ENCODE data around the gene SRSF5. TPM values are rescaled to one million over a fixed set of nuclear protein-coding genes. Genes with fewer than 3 reads are reported as not detected.

SRSF5 gene
- total and polyA plus RNA-seq, 2 of the 13 experiments (the other 11 are each of a cell fraction or from before 2014, with no cell fraction given) = 189 to 277 TPM

DNA sequence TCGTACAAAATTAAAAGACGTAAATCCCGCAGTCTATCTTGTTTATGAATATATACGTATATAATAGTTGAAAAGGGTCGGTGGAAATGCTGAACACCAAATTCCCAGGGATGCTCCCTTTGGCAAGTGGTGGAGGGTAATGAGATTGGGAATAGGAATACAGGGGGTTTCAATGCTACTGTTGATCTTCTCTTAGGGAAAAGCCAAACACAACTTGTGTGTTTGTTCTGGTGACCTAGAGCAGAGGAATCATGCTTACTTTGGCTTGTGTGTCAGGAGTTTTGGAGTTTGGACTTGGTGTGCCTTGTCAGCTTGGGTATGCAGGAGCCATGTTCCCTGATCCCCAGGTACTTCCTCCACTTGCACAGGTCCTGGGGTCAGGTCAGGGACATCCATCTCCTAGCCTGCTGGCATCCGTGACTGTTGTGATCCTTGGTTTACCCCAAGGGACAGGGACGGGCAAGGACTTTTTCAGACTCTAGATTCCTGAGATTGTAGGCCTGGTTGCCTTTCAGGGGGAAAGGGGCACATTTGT is 26.0 kb downstream of the SRSF5 start (continued):
- TF ChIP-seq, protein P1, sequence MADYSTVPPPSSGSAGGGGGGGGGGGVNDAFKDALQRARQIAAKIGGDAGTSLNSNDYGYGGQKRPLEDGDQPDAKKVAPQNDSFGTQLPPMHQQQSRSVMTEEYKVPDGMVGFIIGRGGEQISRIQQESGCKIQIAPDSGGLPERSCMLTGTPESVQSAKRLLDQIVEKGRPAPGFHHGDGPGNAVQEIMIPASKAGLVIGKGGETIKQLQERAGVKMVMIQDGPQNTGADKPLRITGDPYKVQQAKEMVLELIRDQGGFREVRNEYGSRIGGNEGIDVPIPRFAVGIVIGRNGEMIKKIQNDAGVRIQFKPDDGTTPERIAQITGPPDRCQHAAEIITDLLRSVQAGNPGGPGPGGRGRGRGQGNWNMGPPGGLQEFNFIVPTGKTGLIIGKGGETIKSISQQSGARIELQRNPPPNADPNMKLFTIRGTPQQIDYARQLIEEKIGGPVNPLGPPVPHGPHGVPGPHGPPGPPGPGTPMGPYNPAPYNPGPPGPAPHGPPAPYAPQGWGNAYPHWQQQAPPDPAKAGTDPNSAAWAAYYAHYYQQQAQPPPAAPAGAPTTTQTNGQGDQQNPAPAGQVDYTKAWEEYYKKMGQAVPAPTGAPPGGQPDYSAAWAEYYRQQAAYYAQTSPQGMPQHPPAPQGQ (CRISPR knock-in tag; IDR thresholded peaks at IDR 0.05; ENCODE audit: borderline replicate concordance) = no peak
- TF ChIP-seq ZNF501 (CRISPR knock-in tag; IDR thresholded peaks at IDR 0.05) (no peak), KAT2B (IDR thresholded peaks at IDR 0.05; ENCODE audit: borderline replicate concordance, low read depth, low read length) (no peak), RFX5 (IDR thresholded peaks at IDR 0.05; ENCODE audit: low read depth, low read length) (no peak), TRIM24 (CRISPR knock-in tag; IDR thresholded peaks at IDR 0.05) (0 out of 2 replicates have a peak, but pooled peaks have one; percentile 45), ZNF83 (CRISPR knock-in tag; IDR thresholded peaks at IDR 0.05; ENCODE audit: borderline replicate concordance) (no peak), PHB2 (IDR thresholded peaks at IDR 0.05; ENCODE audit: partially characterized antibody) (no peak), HNRNPL (IDR thresholded peaks at IDR 0.05; ENCODE audit: low read depth, low read length) (no peak), STAT5B (CRISPR knock-in tag; IDR thresholded peaks at IDR 0.05) (no peak), SAFB2 (CRISPR knock-in tag; IDR thresholded peaks at IDR 0.05; ENCODE audit: borderline replicate concordance, low read depth) (peak; percentile 56; the same call in 1 of the 2 replicates), ZFP90 (CRISPR knock-in tag; IDR thresholded peaks at IDR 0.05; ENCODE audit: borderline replicate concordance) (no peak), HOXA3 (CRISPR knock-in tag; IDR thresholded peaks at IDR 0.05) (peak; percentile 88), STAG1 (CRISPR knock-in tag; IDR thresholded peaks at IDR 0.05) (no peak), MAFK (conservative IDR thresholded peaks at IDR 0.05 in 1 of 2, IDR thresholded peaks at IDR 0.05 in 1 of 2; ENCODE audit: low read length in 2 of 2) (no peak), NR2C2 (CRISPR knock-in tag; IDR thresholded peaks at IDR 0.05; ENCODE audit: borderline replicate concordance) (peak; percentile 35; the same call in 1 of the 2 replicates), ZNF563 (CRISPR knock-in tag; IDR thresholded peaks at IDR 0.05) (no peak), ZNF703 (CRISPR knock-in tag; IDR thresholded peaks at IDR 0.05; ENCODE audit: borderline replicate concordance) (no peak), TEAD3 (CRISPR knock-in tag; optimal IDR thresholded peaks at IDR 0.05; ENCODE audit: borderline replicate concordance) (peak; percentile 95), ZSCAN31 (CRISPR knock-in tag; IDR thresholded peaks at IDR 0.05; ENCODE audit: low read depth) (no peak)
- TF ChIP-seq, protein P2, sequence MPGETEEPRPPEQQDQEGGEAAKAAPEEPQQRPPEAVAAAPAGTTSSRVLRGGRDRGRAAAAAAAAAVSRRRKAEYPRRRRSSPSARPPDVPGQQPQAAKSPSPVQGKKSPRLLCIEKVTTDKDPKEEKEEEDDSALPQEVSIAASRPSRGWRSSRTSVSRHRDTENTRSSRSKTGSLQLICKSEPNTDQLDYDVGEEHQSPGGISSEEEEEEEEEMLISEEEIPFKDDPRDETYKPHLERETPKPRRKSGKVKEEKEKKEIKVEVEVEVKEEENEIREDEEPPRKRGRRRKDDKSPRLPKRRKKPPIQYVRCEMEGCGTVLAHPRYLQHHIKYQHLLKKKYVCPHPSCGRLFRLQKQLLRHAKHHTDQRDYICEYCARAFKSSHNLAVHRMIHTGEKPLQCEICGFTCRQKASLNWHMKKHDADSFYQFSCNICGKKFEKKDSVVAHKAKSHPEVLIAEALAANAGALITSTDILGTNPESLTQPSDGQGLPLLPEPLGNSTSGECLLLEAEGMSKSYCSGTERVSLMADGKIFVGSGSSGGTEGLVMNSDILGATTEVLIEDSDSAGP (CRISPR knock-in tag; IDR thresholded peaks at IDR 0.05; ENCODE audit: borderline replicate concordance) = no peak
- TF ChIP-seq, protein P3, sequence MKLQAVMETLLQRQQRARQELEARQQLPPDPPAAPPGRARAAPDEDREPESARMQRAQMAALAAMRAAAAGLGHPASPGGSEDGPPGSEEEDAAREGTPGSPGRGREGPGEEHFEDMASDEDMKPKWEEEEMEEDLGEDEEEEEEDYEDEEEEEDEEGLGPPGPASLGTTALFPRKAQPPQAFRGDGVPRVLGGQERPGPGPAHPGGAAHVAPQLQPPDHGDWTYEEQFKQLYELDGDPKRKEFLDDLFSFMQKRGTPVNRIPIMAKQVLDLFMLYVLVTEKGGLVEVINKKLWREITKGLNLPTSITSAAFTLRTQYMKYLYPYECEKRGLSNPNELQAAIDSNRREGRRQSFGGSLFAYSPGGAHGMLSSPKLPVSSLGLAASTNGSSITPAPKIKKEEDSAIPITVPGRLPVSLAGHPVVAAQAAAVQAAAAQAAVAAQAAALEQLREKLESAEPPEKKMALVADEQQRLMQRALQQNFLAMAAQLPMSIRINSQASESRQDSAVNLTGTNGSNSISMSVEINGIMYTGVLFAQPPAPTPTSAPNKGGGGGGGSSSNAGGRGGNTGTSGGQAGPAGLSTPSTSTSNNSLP (IDR thresholded peaks at IDR 0.05; ENCODE audit: low read depth, low read length) = no peak
- TF ChIP-seq, protein P4, sequence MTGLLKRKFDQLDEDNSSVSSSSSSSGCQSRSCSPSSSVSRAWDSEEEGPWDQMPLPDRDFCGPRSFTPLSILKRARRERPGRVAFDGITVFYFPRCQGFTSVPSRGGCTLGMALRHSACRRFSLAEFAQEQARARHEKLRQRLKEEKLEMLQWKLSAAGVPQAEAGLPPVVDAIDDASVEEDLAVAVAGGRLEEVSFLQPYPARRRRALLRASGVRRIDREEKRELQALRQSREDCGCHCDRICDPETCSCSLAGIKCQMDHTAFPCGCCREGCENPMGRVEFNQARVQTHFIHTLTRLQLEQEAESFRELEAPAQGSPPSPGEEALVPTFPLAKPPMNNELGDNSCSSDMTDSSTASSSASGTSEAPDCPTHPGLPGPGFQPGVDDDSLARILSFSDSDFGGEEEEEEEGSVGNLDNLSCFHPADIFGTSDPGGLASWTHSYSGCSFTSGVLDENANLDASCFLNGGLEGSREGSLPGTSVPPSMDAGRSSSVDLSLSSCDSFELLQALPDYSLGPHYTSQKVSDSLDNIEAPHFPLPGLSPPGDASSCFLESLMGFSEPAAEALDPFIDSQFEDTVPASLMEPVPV (CRISPR knock-in tag; IDR thresholded peaks at IDR 0.05) = no peak
- TF ChIP-seq, protein P5, sequence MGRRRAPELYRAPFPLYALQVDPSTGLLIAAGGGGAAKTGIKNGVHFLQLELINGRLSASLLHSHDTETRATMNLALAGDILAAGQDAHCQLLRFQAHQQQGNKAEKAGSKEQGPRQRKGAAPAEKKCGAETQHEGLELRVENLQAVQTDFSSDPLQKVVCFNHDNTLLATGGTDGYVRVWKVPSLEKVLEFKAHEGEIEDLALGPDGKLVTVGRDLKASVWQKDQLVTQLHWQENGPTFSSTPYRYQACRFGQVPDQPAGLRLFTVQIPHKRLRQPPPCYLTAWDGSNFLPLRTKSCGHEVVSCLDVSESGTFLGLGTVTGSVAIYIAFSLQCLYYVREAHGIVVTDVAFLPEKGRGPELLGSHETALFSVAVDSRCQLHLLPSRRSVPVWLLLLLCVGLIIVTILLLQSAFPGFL (CRISPR knock-in tag; IDR thresholded peaks at IDR 0.05) = no peak

All from HepG2 (cell line).